Activated CD4-positive, alpha-beta T cell treated with anti-CD3 and anti-CD28 coated beads for 1 hour (primary cell): ENCODE results near the gene USP48.
"Not testable (repeated sequence)": the region's sequence is repeated elsewhere in the genome, so short reads cannot be mapped to it uniquely, and the experiment has no call there.

Experiments
- DNase-seq: peaks from one replicate; pipeline ENCODE4 v3.0.0-alpha.2; 2020

Gene USP48

GRCh38 chr1:21774835-21775549 is 8.0 kb downstream of the USP48 start:
- no peak for DNase-seq

DNA sequence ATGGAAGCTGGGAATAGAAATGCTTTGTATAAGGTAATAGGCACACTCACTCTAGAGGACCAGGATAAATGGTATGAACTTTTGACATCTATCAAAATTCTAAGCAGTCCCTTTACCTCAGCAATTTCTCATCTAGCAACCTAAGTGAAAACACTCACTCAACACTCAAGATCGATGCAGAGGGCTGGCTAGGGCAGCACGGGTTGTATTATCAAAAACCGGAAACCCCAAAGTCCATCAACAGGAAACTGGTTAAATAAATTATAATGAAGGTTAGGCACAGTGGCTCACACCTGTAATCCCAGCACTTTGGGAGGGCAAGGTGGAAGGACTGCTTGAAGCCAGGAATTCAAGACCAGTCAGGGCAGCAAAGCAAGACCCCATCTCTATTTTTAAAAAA is 9.4 kb downstream of the USP48 start:
- DNase-seq, result no peak

GRCh38 chr1:21771672-21772071 is 11.3 kb downstream of the USP48 start:
- not testable (repeated sequence) for DNase-seq

GRCh38 chr1:21770602-21771001 is 12.3 kb downstream of the USP48 start:
- not testable (repeated sequence) for DNase-seq

DNA sequence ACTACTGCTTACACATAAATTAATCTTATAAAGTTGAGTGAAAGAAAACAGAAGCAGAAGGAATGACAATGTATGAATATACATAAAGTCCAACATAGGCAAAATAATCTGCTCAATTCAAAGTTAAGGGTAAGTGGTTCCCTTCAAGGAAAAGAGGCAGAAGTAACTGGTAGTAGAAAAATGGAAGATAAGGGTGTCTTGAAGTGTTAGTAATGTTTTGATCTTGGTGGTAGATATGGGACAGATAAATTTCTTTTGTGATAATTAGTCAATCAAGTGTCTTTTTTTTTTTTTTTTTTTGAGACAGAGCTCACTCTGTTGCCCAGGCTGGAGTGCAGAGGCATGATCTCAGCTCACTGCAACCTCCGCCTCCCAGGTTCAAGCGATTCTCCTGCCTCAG is 12.7 kb downstream of the USP48 start:
- no peak for DNase-seq

DNA sequence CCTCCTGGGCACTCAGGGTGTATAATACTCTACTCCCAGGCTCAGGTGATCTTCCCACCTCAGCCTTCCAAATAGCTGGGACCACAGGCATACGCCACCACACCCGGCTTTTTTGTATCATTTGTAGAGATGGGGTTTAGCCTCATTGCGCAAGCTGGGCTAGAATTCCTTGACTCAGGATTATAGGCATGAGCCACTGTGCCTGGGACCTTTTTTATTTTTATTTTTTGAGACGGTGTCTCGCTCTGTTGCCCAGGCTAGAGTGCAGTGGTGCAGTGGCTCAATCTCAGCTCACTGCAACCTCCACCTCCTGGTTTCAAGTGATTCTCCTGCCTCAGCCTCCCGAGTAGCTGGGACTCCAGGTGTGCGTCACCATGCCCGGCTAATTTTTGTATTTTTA is 15.8 kb downstream of the USP48 start:
- DNase-seq, result not testable (repeated sequence)

GRCh38 chr1:21766210-21766609 is 16.7 kb downstream of the USP48 start:
- no peak for DNase-seq

- DNase-seq, result no peak
These were observed 18.1 kb downstream of the USP48 start for GRCh38 chr1:21764615-21765423.

GRCh38 chr1:21763694-21764419 is 19.1 kb downstream of the USP48 start:
- DNase-seq, result no peak

DNA sequence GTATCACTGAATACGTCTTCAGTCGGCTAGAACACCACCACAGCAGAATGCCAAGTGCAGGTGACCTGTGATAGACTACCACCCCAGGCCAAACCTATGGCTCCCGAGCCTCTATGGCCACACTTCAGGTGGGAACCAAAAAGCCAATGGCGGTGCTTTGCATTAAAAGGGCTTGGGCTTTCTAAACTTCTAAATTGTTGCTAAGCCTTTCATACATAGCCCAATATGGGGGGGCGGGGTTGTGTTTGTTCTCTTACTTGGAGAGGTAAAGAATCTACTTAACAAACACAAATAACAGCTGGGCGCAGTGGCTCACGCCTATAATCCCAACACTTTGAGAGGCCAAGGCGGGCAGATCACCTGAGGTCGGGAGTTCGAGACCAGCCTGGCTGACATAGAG is 19.7 kb downstream of the USP48 start:
- no peak for DNase-seq

- DNase-seq, result no peak
These were observed 20.9 kb downstream of the USP48 start for GRCh38 chr1:21762022-21762404.

DNA sequence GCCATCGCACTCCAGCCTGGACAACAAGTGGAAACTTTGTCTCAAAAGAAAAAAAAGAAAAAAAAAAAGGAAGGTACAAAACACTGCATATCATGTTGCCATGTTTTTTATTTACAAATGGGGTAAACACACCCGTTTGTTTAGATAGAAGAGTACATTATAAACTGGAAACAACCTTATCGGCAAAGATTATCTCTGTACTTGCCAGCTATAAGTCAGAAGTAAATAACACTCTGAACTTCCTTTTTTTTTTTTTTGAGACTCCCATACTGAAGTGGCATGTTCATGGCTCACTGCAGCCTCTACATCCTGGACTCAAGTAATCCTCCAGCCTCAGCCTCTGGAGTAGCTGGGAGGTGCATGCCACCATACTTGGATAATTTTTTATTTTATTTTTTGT is 21.9 kb downstream of the USP48 start:
- DNase-seq, result no peak

- no peak for DNase-seq
These were observed 23.1 kb downstream of the USP48 start for GRCh38 chr1:21759818-21760217.

DNA sequence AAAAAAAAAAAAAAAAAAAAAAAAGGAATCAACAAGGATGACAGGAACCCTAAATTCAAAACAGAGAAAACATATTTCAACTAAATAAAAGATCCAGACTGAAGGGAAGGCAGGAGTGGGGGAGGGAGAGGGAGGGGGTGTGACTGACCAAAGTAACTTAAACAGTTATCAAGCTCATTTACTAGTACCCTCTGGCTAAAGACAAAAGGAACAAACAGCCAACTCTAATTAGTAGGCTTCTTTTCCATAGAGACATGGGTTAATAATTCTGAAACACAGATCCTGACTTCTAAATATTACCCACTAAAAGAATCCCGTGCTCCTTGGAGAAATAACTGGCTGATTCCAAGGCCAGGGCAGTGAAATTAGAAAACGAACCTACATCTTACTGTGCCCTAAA is 23.8 kb downstream of the USP48 start:
- DNase-seq, result no peak

DNA sequence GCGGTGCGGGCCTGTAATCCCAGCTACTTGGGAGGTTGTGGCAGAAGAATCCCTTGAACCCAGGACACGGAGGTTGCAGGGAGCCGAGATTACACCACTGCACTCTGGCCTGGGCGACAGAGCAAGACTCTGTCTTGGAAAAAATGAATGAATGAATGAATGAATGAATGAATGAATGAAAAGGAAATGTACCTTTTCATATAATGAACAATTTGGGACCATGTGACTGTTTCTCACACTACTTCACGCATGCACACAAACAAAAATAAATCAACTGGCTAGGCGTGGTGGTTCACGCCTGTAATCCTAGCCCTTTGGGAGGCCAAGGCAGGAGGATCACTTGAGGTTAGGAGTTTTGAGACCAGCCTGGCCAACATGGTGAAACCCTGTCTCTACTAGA is 24.3 kb downstream of the USP48 start:
- DNase-seq, result no peak

GRCh38 chr1:21756393-21757089 is 26.4 kb downstream of the USP48 start:
- no peak for DNase-seq

DNA sequence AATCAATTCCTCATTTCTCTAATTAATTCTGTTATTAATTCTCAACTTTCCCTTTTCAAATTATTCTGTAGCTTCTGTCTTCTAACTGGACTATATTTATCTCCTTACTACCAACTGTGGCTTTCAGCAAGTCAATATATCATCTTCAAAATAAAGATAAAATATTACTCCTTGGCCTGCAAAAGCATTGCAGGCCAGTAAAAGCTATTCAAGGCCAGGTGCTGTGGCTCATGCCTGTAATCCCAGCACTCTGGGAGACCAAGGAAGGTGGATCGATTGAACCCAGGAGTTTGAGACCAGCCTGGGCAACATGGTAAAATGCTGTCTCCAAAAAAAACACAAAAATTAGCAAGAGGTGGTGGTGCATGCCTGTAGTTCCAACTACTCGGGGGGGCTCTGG is 27.9 kb downstream of the USP48 start:
- DNase-seq, result no peak

GRCh38 chr1:21754583-21754982 is 28.4 kb downstream of the USP48 start:
- DNase-seq, result no peak

DNA sequence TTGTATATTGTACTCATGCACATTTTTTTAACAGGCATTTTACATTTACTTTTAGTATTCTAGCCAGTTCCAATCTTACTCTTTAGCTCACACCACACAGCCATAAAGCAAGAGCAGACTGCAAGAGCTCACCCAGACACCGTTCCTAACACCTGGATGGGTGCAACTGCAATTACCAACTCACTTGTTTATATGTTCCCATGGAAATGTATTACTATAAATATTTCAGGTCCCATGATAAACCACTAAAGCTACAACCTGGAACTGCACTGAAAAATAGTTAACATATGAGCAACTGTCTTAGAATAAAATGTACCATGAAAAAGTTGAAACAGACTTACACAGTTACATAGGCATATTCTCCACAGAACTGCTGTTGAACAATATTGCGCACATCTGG is 30.8 kb downstream of the USP48 start:
- no peak for DNase-seq

- DNase-seq, result no peak
These were observed 31.7 kb downstream of the USP48 start for GRCh38 chr1:21751281-21751680.

- no peak for DNase-seq
These were observed 32.1 kb downstream of the USP48 start for GRCh38 chr1:21750841-21751240.

DNA sequence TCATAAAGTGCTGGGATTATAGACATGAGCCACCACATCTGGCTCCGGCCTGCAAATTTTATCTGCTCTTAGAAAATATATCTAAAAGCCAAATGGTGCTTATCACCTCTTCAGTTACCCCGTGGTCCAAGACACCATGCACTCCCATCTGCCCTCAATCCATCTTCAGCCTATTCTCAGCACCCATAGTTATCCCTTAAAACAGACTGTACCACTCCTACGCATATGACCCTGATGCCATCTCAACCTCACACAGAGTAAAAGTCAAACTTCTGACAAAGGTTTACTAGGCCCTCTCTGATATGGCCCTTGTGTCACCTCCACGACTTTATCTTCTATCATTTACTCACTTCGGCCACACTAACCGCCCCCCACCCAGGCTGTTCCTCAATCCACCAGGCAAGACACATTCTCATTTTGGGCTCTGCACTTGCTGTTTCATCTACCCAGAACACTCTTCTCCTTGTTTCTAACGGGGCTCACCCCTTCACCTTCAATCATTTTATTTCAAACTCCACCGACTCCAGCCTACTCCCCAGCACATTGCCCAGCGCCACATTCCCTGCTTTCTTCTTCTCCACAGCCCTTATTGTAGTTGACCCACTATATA is 33.0 kb downstream of the USP48 start:
- no peak for DNase-seq

DNA sequence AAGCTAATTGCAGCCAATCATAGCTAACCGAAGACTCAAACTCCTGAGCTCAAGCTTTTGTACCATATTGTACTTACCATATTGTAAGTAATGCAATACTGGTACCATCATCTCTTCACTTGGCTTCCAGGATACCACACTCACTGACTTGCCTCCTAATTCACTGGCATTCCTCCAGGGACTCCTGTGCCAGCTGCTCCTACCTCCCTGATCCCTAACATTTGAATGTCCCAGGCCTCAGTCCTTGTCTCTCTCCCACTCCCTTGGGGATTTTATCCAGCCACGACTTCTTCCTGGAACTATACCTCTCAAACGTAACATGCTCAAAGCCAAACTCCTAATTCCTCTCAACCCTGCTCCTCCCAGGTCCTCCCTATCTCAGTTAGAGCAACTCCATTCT is 33.8 kb downstream of the USP48 start:
- DNase-seq, result no peak
